ENCODE data around the gene ALK.

GRCh38 chr2:29447513-29447912 lies 473.9 kb downstream of the ALK start:
- TF ChIP-seq CTCF (conservative IDR thresholded peaks at IDR 0.05) (no peak), ZFX (IDR thresholded peaks at IDR 0.05) (no peak)
